GM18519 (cell line): ENCODE results near the gene ADAMTS7.
"Not testable (repeated sequence)": the region's sequence is repeated elsewhere in the genome, so short reads cannot be mapped to it uniquely, and the experiment has no call there.

Experiments used
- ATAC-seq: cut with Tn5 transposase; IDR thresholded peaks from one replicate; pipeline ENCODE4 v1.9.1; 2021; ENCODE audit warnings: mild to moderate bottlenecking, moderate library complexity; ENCODE audit not compliant: unreplicated experiment, low FRiP score

ADAMTS7 gene, protein sequence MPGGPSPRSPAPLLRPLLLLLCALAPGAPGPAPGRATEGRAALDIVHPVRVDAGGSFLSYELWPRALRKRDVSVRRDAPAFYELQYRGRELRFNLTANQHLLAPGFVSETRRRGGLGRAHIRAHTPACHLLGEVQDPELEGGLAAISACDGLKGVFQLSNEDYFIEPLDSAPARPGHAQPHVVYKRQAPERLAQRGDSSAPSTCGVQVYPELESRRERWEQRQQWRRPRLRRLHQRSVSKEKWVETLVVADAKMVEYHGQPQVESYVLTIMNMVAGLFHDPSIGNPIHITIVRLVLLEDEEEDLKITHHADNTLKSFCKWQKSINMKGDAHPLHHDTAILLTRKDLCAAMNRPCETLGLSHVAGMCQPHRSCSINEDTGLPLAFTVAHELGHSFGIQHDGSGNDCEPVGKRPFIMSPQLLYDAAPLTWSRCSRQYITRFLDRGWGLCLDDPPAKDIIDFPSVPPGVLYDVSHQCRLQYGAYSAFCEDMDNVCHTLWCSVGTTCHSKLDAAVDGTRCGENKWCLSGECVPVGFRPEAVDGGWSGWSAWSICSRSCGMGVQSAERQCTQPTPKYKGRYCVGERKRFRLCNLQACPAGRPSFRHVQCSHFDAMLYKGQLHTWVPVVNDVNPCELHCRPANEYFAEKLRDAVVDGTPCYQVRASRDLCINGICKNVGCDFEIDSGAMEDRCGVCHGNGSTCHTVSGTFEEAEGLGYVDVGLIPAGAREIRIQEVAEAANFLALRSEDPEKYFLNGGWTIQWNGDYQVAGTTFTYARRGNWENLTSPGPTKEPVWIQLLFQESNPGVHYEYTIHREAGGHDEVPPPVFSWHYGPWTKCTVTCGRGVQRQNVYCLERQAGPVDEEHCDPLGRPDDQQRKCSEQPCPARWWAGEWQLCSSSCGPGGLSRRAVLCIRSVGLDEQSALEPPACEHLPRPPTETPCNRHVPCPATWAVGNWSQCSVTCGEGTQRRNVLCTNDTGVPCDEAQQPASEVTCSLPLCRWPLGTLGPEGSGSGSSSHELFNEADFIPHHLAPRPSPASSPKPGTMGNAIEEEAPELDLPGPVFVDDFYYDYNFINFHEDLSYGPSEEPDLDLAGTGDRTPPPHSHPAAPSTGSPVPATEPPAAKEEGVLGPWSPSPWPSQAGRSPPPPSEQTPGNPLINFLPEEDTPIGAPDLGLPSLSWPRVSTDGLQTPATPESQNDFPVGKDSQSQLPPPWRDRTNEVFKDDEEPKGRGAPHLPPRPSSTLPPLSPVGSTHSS (N-terminal part only)

DNA sequence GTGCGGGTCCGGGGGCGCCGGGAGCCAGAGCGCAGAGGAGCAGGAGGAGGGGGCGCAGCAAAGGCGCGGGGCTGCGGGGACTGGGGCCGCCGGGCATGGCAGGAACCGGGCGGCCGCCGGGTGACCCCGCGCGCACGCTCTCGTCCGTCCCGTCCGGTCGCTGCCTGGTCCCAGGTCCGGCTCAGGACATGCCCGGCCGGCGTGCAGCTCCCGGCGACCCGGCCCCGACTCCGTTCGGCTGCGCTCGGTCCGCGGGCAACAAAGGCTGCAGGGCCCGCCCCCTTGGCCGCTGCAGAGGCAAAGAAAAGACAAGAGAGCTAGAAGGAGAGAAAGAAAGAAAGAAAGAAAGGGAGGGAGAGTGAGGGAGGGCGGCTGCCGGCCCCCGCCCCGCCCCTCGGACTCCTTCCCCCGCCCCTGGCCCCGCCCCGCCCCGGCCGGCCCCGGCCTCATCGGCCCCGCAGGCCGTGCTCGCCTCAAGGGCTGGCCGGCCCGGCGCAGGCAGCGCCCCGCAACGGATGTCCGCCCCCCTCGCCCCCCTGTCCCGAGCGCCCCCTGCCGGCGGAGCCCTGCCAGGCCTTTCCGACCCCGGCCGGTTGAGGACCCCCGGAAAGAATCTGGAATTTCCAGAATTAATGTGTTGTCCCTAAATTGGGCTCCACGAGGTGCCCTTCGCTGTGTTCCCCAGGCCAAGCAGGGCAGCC lies at the start of gene ADAMTS7:
TSS of gene ADAMTS7 (minus strand) at position 341 of the 701 bp plus-strand sequence. CDS start at position 97, 244 bp downstream.
- ATAC-seq = no peak

GRCh38 chr15:78859971-78860719 lies 48.9 kb upstream of the ADAMTS7 start:
- ATAC-seq = no peak

DNA sequence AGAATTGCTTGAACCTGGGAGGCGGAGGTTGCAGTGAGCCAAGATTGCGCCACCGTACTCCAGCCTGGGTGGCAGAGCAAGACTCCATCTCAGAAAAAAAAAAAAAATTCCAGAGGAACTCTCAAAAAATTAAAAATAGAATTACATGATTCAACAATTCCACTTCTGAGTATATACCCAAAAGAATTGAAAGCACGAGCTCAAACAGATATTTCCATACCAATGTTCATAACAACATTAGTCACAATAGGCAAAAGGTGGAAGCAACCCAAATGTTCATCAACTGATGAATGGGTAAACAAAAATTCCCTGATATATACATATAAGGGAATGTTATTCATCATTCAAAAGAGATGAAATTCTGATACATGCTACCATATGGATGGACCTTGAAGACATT lies 44.5 kb upstream of the ADAMTS7 start:
- ATAC-seq = no peak

GRCh38 chr15:78854833-78855372 lies 43.6 kb upstream of the ADAMTS7 start:
- ATAC-seq = no peak

GRCh38 chr15:78853500-78853899 lies 42.2 kb upstream of the ADAMTS7 start:
- ATAC-seq = no peak

GRCh38 chr15:78850941-78851755 lies 39.9 kb upstream of the ADAMTS7 start:
- no peak for ATAC-seq

DNA sequence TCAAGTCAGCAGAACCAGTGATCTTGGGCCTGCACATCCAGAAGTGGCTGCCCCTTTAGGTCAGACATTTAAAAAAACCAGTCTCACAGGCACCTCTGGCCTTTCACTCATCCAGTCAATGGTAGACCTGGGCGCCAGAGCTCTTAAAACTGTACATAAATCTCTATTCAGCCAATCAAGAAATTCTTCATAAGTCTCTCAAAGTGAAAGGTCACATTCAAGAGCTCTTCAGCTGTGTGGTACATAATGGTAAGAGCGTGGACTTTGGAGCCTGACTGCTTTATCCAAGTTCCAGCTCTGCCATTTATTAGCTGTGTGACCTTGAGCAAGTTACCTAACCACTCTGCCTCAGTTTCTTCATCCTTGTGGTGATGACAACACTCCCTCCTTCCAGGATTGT lies 39.1 kb upstream of the ADAMTS7 start:
- no peak for ATAC-seq

GRCh38 chr15:78847387-78847906 lies 36.2 kb upstream of the ADAMTS7 start:
- ATAC-seq = not testable (repeated sequence)

DNA sequence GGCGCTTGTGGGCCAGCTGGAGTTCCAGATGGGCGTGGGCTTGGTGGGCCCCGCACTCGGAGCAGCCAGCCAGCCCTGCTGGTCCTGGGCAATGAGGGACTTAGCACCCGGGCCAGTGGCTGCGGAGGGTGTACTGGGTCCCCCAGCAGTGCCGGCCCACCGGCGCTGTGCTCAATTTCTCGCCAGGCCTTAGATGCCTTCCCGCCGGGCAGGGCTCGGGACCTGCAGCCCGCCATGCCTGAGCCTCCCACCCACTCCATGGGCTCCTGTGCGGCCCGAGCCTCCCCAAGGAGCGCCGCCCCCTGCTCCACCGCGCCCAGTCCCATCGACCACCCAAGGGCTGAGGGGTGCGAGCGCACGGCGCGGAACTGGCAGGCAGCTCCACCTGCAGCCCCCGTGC lies 35.6 kb upstream of the ADAMTS7 start:
- ATAC-seq = not testable (repeated sequence)

GRCh38 chr15:78842519-78842918 lies 31.3 kb upstream of the ADAMTS7 start:
- no peak for ATAC-seq

GRCh38 chr15:78841891-78842290 lies 30.6 kb upstream of the ADAMTS7 start:
- no peak for ATAC-seq

GRCh38 chr15:78841376-78841706 lies 30.1 kb upstream of the ADAMTS7 start:
- ATAC-seq = no peak

- ATAC-seq = no peak
Observed at GRCh38 chr15:78840661-78841375, 29.6 kb upstream of the ADAMTS7 start.

GRCh38 chr15:78839151-78839550 lies 27.9 kb upstream of the ADAMTS7 start:
- not testable (repeated sequence) for ATAC-seq

GRCh38 chr15:78838489-78838888 lies 27.2 kb upstream of the ADAMTS7 start:
- no peak for ATAC-seq

DNA sequence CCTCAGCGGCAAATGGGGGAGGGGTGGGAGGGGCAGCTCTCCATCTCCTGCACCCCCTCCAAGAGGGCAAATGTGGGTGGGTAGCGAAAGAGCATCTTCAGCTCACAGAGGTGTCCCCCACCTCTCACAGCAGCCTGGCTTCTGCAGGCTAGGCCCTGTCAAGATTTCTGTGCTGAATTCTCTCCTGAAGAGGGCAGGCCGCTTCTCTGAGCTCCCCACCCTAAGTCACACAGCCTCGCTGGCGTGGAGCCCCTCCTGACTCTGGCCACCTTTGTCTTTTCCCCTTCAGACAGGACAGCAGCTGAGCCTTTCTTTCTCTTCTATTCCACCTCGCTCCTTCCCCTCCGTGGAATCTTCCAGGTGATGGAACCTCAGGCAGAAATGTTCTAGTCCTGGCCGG lies 26.3 kb upstream of the ADAMTS7 start:
- no peak for ATAC-seq

GRCh38 chr15:78837131-78837530 lies 25.9 kb upstream of the ADAMTS7 start:
- no peak for ATAC-seq

DNA sequence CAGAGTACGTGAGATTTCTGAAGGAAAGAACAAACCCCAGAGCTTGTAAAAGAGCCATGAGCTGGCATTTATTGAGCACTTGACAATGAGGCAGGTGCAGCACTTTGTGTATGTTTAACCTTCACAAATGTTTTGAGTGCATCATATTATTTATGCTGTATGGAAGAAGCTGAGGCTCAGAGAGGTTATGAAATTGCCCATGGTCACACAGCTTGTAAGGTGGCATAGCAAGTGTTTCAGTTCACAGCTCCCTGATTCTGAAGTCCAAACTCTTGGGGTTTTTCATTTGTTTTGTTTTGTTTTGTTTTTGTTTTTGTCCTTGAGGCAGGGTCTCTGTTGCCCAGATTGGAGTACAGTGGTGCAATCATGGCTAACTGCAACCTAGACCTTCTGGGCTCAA lies 25.1 kb upstream of the ADAMTS7 start:
- ATAC-seq = no peak
